K562 (cell line): Measurements from ENCODE around the gene PPP1R15A. TPM values are rescaled to one million over a fixed set of nuclear protein-coding genes. Genes with fewer than 3 reads are reported as not detected.

ENCODE experiments used
- CEBPZ ChIP-seq: fragments of 150-350 bp; IDR thresholded peaks from 2 replicates; pipeline ENCODE4 v1.6.1; 2014; ENCODE audit warnings: low read depth, mild to moderate bottlenecking, low read length, borderline replicate concordance
- HNRNPH1 ChIP-seq: fragments of 200-400 bp; formaldehyde crosslinking; optimal IDR thresholded peaks from 2 replicates; pipeline ENCODE3; 2017; ENCODE audit warnings: low read depth, mild to moderate bottlenecking, low read length, moderate library complexity
- NFE2 ChIP-seq: IDR thresholded peaks from 2 replicates; pipeline ENCODE4 v1.6.1; 2014; ENCODE audit warnings: antibody characterized with exemption, low read depth
- RERE ChIP-seq: sonication (generic); formaldehyde crosslinking; IDR thresholded peaks from 2 replicates; pipeline ENCODE4 v1.8.0; 2023; ENCODE audit warnings: missing genetic modification reagents, mild to moderate bottlenecking, borderline replicate concordance
- ZNF740 ChIP-seq, 3 experiments: fragments of 200-800 bp in 1 of 3; sonication (Bioruptor generic) in 1 of 3; sonication (generic) in 1 of 3; formaldehyde crosslinking in 1 of 3; IDR thresholded peaks; 2 replicates each; pipeline versions ENCODE4 v1.6.1 to v1.8.0; 2016 to 2022; ENCODE audit warnings: mild to moderate bottlenecking in 2 of 3, missing compliant biosample characterization in 2 of 3, missing genetic modification characterization in 2 of 3, missing genetic modification reagents in 1 of 3
- polyA plus RNA-seq, 8 experiments: library from polyadenylated mRNA; depleted of rRNA in 4 of 8; stranded (reverse) in 5 of 8; unstranded in 3 of 8; fragments of >200 nt; fragmentation: Nextera tagmentation in 2 of 8; fragmentation: Illumina TruSeq in 1 of 8; extraction: Ambion mirVana in 2 of 8; extraction: Trizol in 1 of 8; gene quantifications; 2 replicates each; pipeline versions ENCODE4 v1.2.1 to v1.2.3, GENCODE V29; 2011 to 2014; ENCODE audit warnings: inconsistent platforms in 1 of 8, missing spikeins in 1 of 8
- total RNA-seq, 7 experiments: library from RNA; depleted of rRNA in 6 of 7; stranded (reverse); fragments of >200 nt in 6 of 7; fragmentation: Illumina TruSeq in 2 of 7; extraction: Trizol in 2 of 7; gene quantifications; 2 replicates each; pipeline versions ENCODE4 v1.2.1 to v1.2.3, GENCODE V29; 2011 to 2021; ENCODE audit warnings: low replicate concordance in 1 of 7
- TF ChIP-seq, protein P1 (sequence below): fragments of 250-450 bp; sonication (Bioruptor Pico); IDR thresholded peaks from 2 replicates; pipeline ENCODE4 v1.5.0; 2022; ENCODE audit warnings: mild to moderate bottlenecking
- TF ChIP-seq, protein P2 (sequence below): fragments of 250-450 bp; sonication (Bioruptor Pico); IDR thresholded peaks from 2 replicates; pipeline ENCODE4 v1.9.0; 2021; ENCODE audit warnings: mild to moderate bottlenecking, inconsistent platforms

The PPP1R15A gene
- total and polyA plus RNA-seq, 9 of the 15 experiments (the other 6 are each of a cell fraction or from before 2014, with no cell fraction given) = 0.42 to 73.7 (median 44.0) TPM

DNA sequence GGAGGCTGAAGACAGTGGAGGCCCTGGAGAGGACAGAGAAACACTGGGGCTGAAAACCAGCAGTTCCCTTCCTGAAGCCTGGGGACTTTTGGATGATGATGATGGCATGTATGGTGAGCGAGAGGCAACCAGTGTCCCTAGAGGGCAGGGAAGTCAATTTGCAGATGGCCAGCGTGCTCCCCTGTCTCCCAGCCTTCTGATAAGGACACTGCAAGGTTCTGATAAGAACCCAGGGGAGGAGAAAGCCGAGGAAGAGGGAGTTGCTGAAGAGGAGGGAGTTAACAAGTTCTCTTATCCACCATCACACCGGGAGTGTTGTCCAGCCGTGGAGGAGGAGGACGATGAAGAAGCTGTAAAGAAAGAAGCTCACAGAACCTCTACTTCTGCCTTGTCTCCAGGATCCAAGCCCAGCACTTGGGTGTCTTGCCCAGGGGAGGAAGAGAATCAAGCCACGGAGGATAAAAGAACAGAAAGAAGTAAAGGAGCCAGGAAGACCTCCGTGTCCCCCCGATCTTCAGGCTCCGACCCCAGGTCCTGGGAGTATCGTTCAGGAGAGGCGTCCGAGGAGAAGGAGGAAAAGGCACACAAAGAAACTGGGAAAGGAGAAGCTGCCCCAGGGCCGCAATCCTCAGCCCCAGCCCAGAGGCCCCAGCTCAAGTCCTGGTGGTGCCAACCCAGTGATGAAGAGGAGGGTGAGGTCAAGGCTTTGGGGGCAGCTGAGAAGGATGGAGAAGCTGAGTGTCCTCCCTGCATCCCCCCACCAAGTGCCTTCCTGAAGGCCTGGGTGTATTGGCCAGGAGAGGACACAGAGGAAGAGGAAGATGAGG is 1.5 kb downstream of the PPP1R15A start (continued):
- TF ChIP-seq RERE (CRISPR knock-in tag) (no peak), HNRNPH1 (no peak), ZNF740 (CRISPR knock-in tag; IDR thresholded peaks at IDR 0.05) (0 out of 2 replicates have a peak, but pooled peaks have one; percentile 8), ZNF740 (tag; IDR thresholded peaks at IDR 0.05) (no peak), CEBPZ (no peak), NFE2 (peak; percentile 64; the same call in 1 of the 2 replicates)
- TF ChIP-seq, protein P1, sequence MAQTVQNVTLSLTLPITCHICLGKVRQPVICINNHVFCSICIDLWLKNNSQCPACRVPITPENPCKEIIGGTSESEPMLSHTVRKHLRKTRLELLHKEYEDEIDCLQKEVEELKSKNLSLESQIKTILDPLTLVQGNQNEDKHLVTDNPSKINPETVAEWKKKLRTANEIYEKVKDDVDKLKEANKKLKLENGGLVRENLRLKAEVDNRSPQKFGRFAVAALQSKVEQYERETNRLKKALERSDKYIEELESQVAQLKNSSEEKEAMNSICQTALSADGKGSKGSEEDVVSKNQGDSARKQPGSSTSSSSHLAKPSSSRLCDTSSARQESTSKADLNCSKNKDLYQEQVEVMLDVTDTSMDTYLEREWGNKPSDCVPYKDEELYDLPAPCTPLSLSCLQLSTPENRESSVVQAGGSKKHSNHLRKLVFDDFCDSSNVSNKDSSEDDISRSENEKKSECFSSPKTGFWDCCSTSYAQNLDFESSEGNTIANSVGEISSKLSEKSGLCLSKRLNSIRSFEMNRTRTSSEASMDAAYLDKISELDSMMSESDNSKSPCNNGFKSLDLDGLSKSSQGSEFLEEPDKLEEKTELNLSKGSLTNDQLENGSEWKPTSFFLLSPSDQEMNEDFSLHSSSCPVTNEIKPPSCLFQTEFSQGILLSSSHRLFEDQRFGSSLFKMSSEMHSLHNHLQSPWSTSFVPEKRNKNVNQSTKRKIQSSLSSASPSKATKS = no peak
- TF ChIP-seq, protein P2, sequence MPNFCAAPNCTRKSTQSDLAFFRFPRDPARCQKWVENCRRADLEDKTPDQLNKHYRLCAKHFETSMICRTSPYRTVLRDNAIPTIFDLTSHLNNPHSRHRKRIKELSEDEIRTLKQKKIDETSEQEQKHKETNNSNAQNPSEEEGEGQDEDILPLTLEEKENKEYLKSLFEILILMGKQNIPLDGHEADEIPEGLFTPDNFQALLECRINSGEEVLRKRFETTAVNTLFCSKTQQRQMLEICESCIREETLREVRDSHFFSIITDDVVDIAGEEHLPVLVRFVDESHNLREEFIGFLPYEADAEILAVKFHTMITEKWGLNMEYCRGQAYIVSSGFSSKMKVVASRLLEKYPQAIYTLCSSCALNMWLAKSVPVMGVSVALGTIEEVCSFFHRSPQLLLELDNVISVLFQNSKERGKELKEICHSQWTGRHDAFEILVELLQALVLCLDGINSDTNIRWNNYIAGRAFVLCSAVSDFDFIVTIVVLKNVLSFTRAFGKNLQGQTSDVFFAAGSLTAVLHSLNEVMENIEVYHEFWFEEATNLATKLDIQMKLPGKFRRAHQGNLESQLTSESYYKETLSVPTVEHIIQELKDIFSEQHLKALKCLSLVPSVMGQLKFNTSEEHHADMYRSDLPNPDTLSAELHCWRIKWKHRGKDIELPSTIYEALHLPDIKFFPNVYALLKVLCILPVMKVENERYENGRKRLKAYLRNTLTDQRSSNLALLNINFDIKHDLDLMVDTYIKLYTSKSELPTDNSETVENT = peak; percentile 66
